Measurements from ENCODE around the gene CCR7. TPM values are rescaled to one million over a fixed set of nuclear protein-coding genes. Genes with fewer than 3 reads are reported as not detected.

CCR7 gene
- total and polyA plus RNA-seq, 2 of the 8 experiments (the other 6 are each of a cell fraction or from before 2014, with no cell fraction given): 0.12 to 0.17 TPM

DNA sequence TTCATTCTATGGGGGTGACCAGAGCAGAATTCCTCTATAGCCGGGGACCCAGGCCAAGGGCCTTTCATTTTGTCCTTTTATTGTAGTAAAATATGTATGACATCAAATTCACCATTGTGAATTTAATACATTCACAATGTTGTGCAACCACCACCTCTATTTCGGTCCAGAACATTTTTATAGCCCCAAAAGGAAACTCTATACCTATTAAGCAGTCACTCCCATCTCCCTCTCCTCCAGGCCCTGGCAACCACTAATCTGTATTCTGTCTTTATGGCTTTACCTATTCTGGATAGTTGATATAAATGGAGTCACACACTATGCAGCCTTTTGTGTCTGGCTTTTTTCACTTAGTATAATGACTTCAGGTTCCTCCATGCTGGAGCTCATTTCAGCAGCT, 54.1 kb downstream of the CCR7 start:
- Histone ChIP-seq H3K27ac (ENCODE audit: low read depth, low read length) (no peak overlapping the region), H4K20me1 (replicated peaks in 1 of 2; ENCODE audit: control insufficient read depth in 1 of 2, insufficient read depth in 2 of 2, low read length in 2 of 2) (no peaks in the 10 kb centered on the region), H3K4me2 (ENCODE audit: insufficient read depth in 1 of 2, low read depth in 2 of 2, low read length in 2 of 2) (no peak overlapping the region), H3K4me3 (ENCODE audit: extremely low read depth in 1 of 4, insufficient read depth in 2 of 4, low read depth in 3 of 4, low read length in 4 of 4) (no peak overlapping the region), H3K9ac (replicated peaks in 1 of 4; ENCODE audit: extremely low read depth in 1 of 4, low read depth in 3 of 4, low read length in 3 of 4) (no peak overlapping the region), H2BK20ac (ENCODE audit: low read length) (no peak overlapping the region), H2BK12ac (ENCODE audit: low read depth, low read length) (no peak overlapping the region), H2BK5ac (ENCODE audit: low read depth, low read length) (no peak overlapping the region), H3K18ac (ENCODE audit: extremely low read depth, low read length) (no peak overlapping the region), H3K4ac (replicated peaks; ENCODE audit: insufficient read length, low read depth, low read length) (no peak overlapping the region), H3K9me3 (ENCODE audit: insufficient read depth in 2 of 2, low read depth in 1 of 2, low read length in 1 of 2) (no peaks in the 10 kb centered on the region), H4K8ac (ENCODE audit: extremely low read depth, insufficient read depth, low read length) (no peak overlapping the region), H4K91ac (replicated peaks; ENCODE audit: insufficient read length, low read length) (no peak overlapping the region), H3K4me1 (replicated peaks in 1 of 4; ENCODE audit: control insufficient read depth in 3 of 4, insufficient read depth in 4 of 4, low read length in 3 of 4) (peaks cover 3 to 11% (median 5%) of the 10 kb centered on the region in 4 experiments; a peak in 5 of 7 replicates), H3K56ac (replicated peaks; ENCODE audit: insufficient read length, low read depth, low read length) (no peak overlapping the region), H3K27me3 (replicated peaks in 1 of 4; ENCODE audit: control insufficient read depth in 3 of 4, extremely low read depth in 1 of 4, insufficient read depth in 3 of 4, low read length in 3 of 4) (no peaks in the 10 kb centered on the region), H2AK5ac (ENCODE audit: low read depth, low read length) (no peak overlapping the region), H4K5ac (ENCODE audit: insufficient read length, low read depth, low read length) (no peak overlapping the region), H2BK120ac (replicated peaks; ENCODE audit: low read depth, low read length) (no peak overlapping the region), H2BK15ac (ENCODE audit: low read length) (no peak overlapping the region), H3K36me3 (ENCODE audit: control insufficient read depth in 2 of 4, insufficient read depth in 4 of 4, low read length in 3 of 4) (no peaks in the 10 kb centered on the region), H3K23me2 (ENCODE audit: low read depth, low read length) (no peaks in the 10 kb centered on the region; the same call in 1 of the 2 replicates), H3K23ac (ENCODE audit: insufficient read length) (no peak overlapping the region), H3K79me1 (ENCODE audit: low read depth, low read length) (no peaks in the 10 kb centered on the region), H2AFZ (ENCODE audit: low read length) (no peak overlapping the region), H3K79me2 (ENCODE audit: control insufficient read depth in 1 of 2, insufficient read depth in 2 of 2, low read length in 2 of 2) (no peaks in the 10 kb centered on the region), H3K14ac (ENCODE audit: insufficient read length) (no peak overlapping the region)
- DNase-seq (ENCODE audit: low read depth in 1 of 2, low spot score in 2 of 2): no peak
- ChIA-PET POLR2A (ENCODE audit: partially characterized antibody) (interaction anchor here (1.0 to 1.4 kb wide), 2 partner anchors 12 to 24 kb away, joined by 3 read pairs; no protein-coding TSS in a partner anchor), CTCF (ENCODE audit: partially characterized antibody) (interaction anchor here (0.8 to 1.8 kb wide), 7 partner anchors 9 to 71 kb away, joined by 3 to 7 read pairs (median 4); partner anchors contain the start of gene TNS4)
- WGBS, 2 experiments (ENCODE audit: extremely low coverage in 1 of 2, insufficient coverage in 1 of 2, insufficient read length in 1 of 2, insufficient replicate concordance in 2 of 2, low coverage in 1 of 2, low lambda C conversion rate in 2 of 2, missing lambda C conversion rate in 1 of 2): 87% methylated on average over 2 of the region's 2 CpGs; no CpG with 5 or more reads in 1 of the 2 experiments
- no peak for FAIRE-seq
- no peak for TF ChIP-seq KDM4A (IDR thresholded peaks at IDR 0.05; ENCODE audit: low read depth, low read length, severe bottlenecking)
- TF ChIP-seq, protein P1, sequence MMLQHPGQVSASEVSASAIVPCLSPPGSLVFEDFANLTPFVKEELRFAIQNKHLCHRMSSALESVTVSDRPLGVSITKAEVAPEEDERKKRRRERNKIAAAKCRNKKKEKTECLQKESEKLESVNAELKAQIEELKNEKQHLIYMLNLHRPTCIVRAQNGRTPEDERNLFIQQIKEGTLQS (IDR thresholded peaks at IDR 0.05; ENCODE audit: insufficient read depth, low read depth, low read length): no peak
- no peak for TF ChIP-seq JUND (IDR thresholded peaks at IDR 0.05; ENCODE audit: low read length)
- no peak for TF ChIP-seq CBX5 (IDR thresholded peaks at IDR 0.05; ENCODE audit: low read depth, low read length)
- TF ChIP-seq TEAD4 (IDR thresholded peaks at IDR 0.05; ENCODE audit: low read depth, low read length): no peak
- TF ChIP-seq SAP30 (IDR thresholded peaks at IDR 0.05; ENCODE audit: insufficient read depth, insufficient replicate concordance, low read length): no peak
- TF ChIP-seq CHD1 (IDR thresholded peaks at IDR 0.05; ENCODE audit: low read depth, low read length): no peak
- no peak for TF ChIP-seq KDM1A (IDR thresholded peaks at IDR 0.05; ENCODE audit: borderline replicate concordance, low read length)
- no peak for TF ChIP-seq YY1 (IDR thresholded peaks at IDR 0.05; ENCODE audit: low read depth, low read length)
- no peak for TF ChIP-seq ZNF274 (IDR thresholded peaks at IDR 0.05; ENCODE audit: borderline replicate concordance, extremely low read depth, low read length)
- no peak for TF ChIP-seq POLR2AphosphoS5 (IDR thresholded peaks at IDR 0.05; ENCODE audit: low read depth, low read length)
- TF ChIP-seq FOSL1 (IDR thresholded peaks at IDR 0.05; ENCODE audit: insufficient read depth, low read depth, low read length): no peak
- no peak for TF ChIP-seq NRF1 (IDR thresholded peaks at IDR 0.05; ENCODE audit: low read depth, low read length)
- no peak for TF ChIP-seq CEBPB (IDR thresholded peaks at IDR 0.05; ENCODE audit: low read depth, low read length)
- TF ChIP-seq BACH1 (IDR thresholded peaks at IDR 0.05; ENCODE audit: low read length): no peak
